Thyroid gland (tissue), 4 donors: ENCODE results near the gene AK3.

Source experiments
- POLR2A ChIP-seq, 2 donors: fragments of 450-650 bp; IDR thresholded peaks; one replicate each; pipeline ENCODE4 v1.6.1; 2017; ENCODE audit warnings: antibody characterized with exemption in 2 of 2, mild to moderate bottlenecking in 2 of 2, moderate library complexity in 1 of 2
- TF ChIP-seq, protein P1 (sequence below), 6 experiments: fragments of 200-600 bp in 3 of 6; fragments of 450-650 bp in 3 of 6; sonication (generic) in 3 of 6; IDR thresholded peaks; one replicate each; pipeline ENCODE4 v1.5.1; 2016 to 2019; ENCODE audit warnings: antibody characterized with exemption in 6 of 6, mild to moderate bottlenecking in 2 of 6, inconsistent platforms in 1 of 6, moderate library complexity in 1 of 6

DNA sequence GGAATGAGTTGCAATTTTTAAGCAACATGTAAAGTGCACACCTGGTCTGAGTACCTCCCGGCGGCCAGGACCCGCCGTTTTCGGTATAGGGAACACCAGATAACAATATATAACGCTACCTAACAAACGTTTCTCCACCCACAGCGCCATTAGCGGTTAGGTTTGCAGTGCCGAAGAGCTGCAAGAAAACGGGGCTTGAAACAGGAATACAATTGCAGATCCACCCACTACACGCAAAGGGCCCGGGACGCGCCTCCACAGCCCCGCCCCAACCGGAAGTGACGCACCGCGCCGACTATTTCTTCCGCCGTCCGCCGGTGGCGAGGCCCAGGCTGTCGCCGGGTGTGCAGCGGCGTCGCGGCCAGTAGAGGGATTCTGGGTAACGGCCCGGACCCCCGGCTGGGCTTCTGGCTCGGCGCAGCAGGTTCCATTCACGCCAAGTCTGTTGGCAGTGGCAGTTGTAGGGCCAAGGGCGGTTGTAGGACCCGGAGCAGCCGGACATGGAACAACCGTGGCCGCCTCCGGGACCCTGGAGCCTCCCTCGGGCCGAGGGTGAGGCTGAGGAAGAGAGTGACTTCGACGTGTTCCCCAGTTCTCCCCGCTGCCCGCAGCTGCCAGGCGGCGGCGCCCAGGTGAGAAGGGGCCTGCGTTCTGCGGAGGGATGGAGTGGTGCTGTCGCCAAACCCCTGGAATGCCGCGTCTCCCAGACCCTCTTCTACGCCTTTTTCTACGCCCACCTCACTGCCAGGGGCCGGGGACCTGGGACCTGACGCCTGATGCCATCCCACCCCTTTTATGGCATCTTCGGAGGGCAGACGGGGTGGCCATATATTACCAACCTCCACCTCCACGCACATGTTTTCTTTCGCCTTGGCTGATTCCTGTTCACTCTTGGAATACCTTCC is 61.5 kb downstream of the AK3 start, which contains the start of gene CDC37L1:
- TF ChIP-seq, protein P1, sequence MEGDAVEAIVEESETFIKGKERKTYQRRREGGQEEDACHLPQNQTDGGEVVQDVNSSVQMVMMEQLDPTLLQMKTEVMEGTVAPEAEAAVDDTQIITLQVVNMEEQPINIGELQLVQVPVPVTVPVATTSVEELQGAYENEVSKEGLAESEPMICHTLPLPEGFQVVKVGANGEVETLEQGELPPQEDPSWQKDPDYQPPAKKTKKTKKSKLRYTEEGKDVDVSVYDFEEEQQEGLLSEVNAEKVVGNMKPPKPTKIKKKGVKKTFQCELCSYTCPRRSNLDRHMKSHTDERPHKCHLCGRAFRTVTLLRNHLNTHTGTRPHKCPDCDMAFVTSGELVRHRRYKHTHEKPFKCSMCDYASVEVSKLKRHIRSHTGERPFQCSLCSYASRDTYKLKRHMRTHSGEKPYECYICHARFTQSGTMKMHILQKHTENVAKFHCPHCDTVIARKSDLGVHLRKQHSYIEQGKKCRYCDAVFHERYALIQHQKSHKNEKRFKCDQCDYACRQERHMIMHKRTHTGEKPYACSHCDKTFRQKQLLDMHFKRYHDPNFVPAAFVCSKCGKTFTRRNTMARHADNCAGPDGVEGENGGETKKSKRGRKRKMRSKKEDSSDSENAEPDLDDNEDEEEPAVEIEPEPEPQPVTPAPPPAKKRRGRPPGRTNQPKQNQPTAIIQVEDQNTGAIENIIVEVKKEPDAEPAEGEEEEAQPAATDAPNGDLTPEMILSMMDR (IDR thresholded peaks at IDR 0.05) = peak; percentile 59 to 82 (median 69)
- TF ChIP-seq POLR2A (IDR thresholded peaks at IDR 0.05) = peak in 1 of 2 donors; percentile 100
